Lower lobe of right lung (tissue), 2 donors: ENCODE measurements around the gene MYOCD. TPM values are rescaled to one million over a fixed set of nuclear protein-coding genes. Genes with fewer than 3 reads are reported as not detected.

Experiments used
- ATAC-seq, 2 donors: fragments of 200-7000 bp; cut with Tn5 transposase; one replicate each; pipeline ENCODE4 v1.9.1; 2020 to 2022; ENCODE audit warnings: mild to moderate bottlenecking in 2 of 2, moderate library complexity in 2 of 2
- DNase-seq: peaks from one replicate; pipeline ENCODE4 v3.0.0-alpha.2; 2020
- H3K27ac ChIP-seq: fragments of 200-600 bp; one replicate; pipeline ENCODE4 v1.8.0; 2022
- H3K27me3 ChIP-seq: fragments of 200-600 bp; one replicate; pipeline ENCODE4 v1.8.0; 2022; ENCODE audit warnings: low read depth
- H3K36me3 ChIP-seq: fragments of 200-600 bp; one replicate; pipeline ENCODE4 v1.8.0; 2022; ENCODE audit warnings: mild to moderate bottlenecking
- H3K4me1 ChIP-seq: fragments of 200-600 bp; one replicate; pipeline ENCODE4 v1.8.0; 2022
- H3K4me3 ChIP-seq: fragments of 200-600 bp; one replicate; pipeline ENCODE4 v1.8.0; 2022; ENCODE audit warnings: mild to moderate bottlenecking
- H3K9me3 ChIP-seq: fragments of 200-600 bp; one replicate; pipeline ENCODE4 v1.8.0; 2022
- CTCF ChIP-seq: fragments of 200-600 bp; IDR thresholded peaks from one replicate; pipeline ENCODE4 v1.8.0; 2022; ENCODE audit warnings: antibody characterized with exemption, mild to moderate bottlenecking
- intact Hi-C: fragments of 100-400 bp; cut with DNase I; formaldehyde crosslinking; loops from one replicate; pipeline ENCODE4 v1.11.0; 2022
- total RNA-seq: library from RNA; stranded (reverse); fragmentation: NEBNext Ultra II Directional; extraction: Animal tissue kit (Norgen Biotek cat#: 25700); gene quantifications from one replicate; pipeline ENCODE4 v1.2.1, GENCODE V29; 2021
- donor health status: DM: no; HTN: yes; CAD: no; lungs with severe emphysema.

MYOCD gene
- total RNA-seq, 1 donor from 2014 or later = 3.6 TPM

GRCh38 chr17:12731839-12732238, 66.1 kb downstream of the MYOCD start:
- intact Hi-C loops = no loop called here
- H3K9me3 ChIP-seq = no peaks in the 10 kb centered on the region
- no peaks in the 10 kb centered on the region for H3K27me3 ChIP-seq
- no peak overlapping the region for H3K4me3 ChIP-seq
- no peak overlapping the region for H3K27ac ChIP-seq
- no peak for DNase-seq
- no peak for ATAC-seq
- H3K36me3 ChIP-seq = no peaks in the 10 kb centered on the region
- TF ChIP-seq CTCF = no peak
- peaks cover 15% of the 10 kb centered on the region for H3K4me1 ChIP-seq

GRCh38 chr17:12732366-12732765, 66.7 kb downstream of the MYOCD start:
- Histone ChIP-seq H3K4me3 (no peak overlapping the region), H3K36me3 (no peaks in the 10 kb centered on the region), H3K9me3 (no peaks in the 10 kb centered on the region), H3K27ac (no peak overlapping the region), H3K4me1 (peaks cover 15% of the 10 kb centered on the region), H3K27me3 (no peaks in the 10 kb centered on the region)
- no peak for TF ChIP-seq CTCF
- ATAC-seq = no peak
- intact Hi-C loops = no loop called here
- no peak for DNase-seq

- ATAC-seq = no peak
- Histone ChIP-seq H3K9me3 (no peaks in the 10 kb centered on the region), H3K27me3 (no peaks in the 10 kb centered on the region), H3K4me3 (no peak overlapping the region), H3K36me3 (no peaks in the 10 kb centered on the region), H3K4me1 (peaks cover 15% of the 10 kb centered on the region), H3K27ac (no peak overlapping the region)
- intact Hi-C loops = no loop called here
- TF ChIP-seq CTCF = no peak
- no peak for DNase-seq
These were observed 69.2 kb downstream of the MYOCD start for GRCh38 chr17:12734926-12735325.

- Histone ChIP-seq H3K27me3 (no peaks in the 10 kb centered on the region), H3K4me3 (no peak overlapping the region), H3K9me3 (no peaks in the 10 kb centered on the region), H3K4me1 (peaks cover 13% of the 10 kb centered on the region), H3K27ac (no peak overlapping the region), H3K36me3 (no peaks in the 10 kb centered on the region)
- no peak for DNase-seq
- TF ChIP-seq CTCF = no peak
- intact Hi-C loops = no loop called here
- ATAC-seq = no peak
These were observed 69.8 kb downstream of the MYOCD start for GRCh38 chr17:12735517-12735916.

- DNase-seq (no peak), ATAC-seq (no peak)
- no peaks in the 10 kb centered on the region for H3K9me3 ChIP-seq
- no peak overlapping the region for H3K4me3 ChIP-seq
- TF ChIP-seq CTCF = no peak
- H3K27ac ChIP-seq = no peak overlapping the region
- no peaks in the 10 kb centered on the region for H3K27me3 ChIP-seq
- peaks cover 3% of the 10 kb centered on the region for H3K4me1 ChIP-seq
- no peaks in the 10 kb centered on the region for H3K36me3 ChIP-seq
- intact Hi-C loops = no loop called here
These were observed 70.8 kb downstream of the MYOCD start for GRCh38 chr17:12736526-12736925.
